ENCODE data around the gene HDAC9.

DNA sequence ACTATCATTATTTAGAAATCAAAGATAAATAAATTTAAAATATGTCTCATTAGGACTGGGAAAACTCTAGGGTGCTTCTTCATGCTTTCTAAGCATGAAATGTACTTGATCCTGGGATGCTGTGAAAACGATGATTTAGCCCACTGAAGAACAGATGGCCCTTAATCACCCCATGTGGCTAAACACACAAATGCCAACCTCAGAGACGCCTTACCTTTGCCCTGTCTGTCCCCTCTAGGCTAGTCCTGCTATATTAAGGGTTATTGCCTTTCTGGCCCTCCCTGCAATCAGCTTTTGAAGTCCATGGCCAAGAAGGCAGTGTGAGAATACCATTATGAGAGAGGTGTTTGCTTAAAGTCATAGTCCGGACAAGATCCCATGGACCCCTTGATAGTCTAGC lies 404.7 kb downstream of the HDAC9 start:
- TF ChIP-seq, protein P1, sequence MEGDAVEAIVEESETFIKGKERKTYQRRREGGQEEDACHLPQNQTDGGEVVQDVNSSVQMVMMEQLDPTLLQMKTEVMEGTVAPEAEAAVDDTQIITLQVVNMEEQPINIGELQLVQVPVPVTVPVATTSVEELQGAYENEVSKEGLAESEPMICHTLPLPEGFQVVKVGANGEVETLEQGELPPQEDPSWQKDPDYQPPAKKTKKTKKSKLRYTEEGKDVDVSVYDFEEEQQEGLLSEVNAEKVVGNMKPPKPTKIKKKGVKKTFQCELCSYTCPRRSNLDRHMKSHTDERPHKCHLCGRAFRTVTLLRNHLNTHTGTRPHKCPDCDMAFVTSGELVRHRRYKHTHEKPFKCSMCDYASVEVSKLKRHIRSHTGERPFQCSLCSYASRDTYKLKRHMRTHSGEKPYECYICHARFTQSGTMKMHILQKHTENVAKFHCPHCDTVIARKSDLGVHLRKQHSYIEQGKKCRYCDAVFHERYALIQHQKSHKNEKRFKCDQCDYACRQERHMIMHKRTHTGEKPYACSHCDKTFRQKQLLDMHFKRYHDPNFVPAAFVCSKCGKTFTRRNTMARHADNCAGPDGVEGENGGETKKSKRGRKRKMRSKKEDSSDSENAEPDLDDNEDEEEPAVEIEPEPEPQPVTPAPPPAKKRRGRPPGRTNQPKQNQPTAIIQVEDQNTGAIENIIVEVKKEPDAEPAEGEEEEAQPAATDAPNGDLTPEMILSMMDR (IDR thresholded peaks at IDR 0.05; ENCODE audit: insufficient read depth, low read length, poor library complexity, severe bottlenecking): no peak
- TF ChIP-seq EZH2phosphoT487 (conservative IDR thresholded peaks at IDR 0.05; ENCODE audit: low read length): no peak
